Measurements from ENCODE around the gene COL25A1.

- TF ChIP-seq POLR2AphosphoS5 (IDR thresholded peaks at IDR 0.05) (no peak), CTCF (IDR thresholded peaks at IDR 0.05) (no peak), POLR2A (IDR thresholded peaks at IDR 0.05) (no peak)
Observed at GRCh38 chr4:108888769-108889168, 413.7 kb downstream of the COL25A1 start.
